GM21528 (cell line): ENCODE results near the gene NR0B1.

Experiments
- ATAC-seq: cut with Tn5 transposase; IDR thresholded peaks from one replicate; pipeline ENCODE4 v1.9.1; 2021; ENCODE audit warnings: mild to moderate bottlenecking, moderate library complexity; ENCODE audit not compliant: unreplicated experiment, low FRiP score

The NR0B1 gene, protein sequence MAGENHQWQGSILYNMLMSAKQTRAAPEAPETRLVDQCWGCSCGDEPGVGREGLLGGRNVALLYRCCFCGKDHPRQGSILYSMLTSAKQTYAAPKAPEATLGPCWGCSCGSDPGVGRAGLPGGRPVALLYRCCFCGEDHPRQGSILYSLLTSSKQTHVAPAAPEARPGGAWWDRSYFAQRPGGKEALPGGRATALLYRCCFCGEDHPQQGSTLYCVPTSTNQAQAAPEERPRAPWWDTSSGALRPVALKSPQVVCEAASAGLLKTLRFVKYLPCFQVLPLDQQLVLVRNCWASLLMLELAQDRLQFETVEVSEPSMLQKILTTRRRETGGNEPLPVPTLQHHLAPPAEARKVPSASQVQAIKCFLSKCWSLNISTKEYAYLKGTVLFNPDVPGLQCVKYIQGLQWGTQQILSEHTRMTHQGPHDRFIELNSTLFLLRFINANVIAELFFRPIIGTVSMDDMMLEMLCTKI

DNA sequence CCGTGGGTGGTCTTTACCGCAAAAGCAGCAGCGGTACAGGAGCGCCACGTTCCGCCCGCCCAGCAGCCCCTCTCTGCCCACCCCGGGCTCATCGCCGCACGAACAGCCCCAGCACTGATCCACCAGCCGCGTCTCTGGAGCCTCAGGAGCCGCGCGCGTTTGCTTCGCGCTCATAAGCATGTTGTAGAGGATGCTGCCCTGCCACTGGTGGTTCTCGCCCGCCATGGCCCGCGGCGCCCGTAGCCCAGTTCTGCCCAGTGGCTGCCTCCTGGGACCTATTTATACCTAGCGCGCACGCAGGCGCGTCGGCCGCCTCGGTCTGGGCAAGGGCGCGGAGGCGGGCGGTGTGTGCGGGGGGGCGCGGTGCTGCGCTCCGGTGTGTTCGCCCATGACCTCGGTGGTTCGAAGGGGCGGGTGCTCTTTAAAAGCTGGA lies at the start of gene NR0B1:
Gene NR0B1 (minus strand): TSS at position 252 of the 433 bp plus-strand sequence. CDS start 27 bp downstream, at position 225.
- no peak for ATAC-seq

DNA sequence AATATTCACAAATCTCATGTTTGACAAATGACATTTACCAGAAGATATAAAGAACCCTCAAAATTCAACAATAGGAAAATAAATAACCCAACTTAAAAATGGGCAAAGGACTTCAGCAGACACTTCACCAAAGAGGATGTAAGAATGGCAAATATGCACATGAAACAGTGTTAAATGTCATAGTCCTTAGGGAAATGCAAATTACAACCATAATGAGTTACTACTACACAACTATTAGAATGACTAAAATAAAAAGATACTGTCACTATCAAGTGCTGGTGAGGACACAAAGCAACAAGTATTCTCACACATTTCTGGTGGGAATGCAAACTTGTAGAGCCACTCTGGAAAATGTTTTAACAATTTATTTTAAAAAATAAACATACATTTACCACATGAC lies 40.8 kb upstream of the NR0B1 start:
- ATAC-seq: no peak

DNA sequence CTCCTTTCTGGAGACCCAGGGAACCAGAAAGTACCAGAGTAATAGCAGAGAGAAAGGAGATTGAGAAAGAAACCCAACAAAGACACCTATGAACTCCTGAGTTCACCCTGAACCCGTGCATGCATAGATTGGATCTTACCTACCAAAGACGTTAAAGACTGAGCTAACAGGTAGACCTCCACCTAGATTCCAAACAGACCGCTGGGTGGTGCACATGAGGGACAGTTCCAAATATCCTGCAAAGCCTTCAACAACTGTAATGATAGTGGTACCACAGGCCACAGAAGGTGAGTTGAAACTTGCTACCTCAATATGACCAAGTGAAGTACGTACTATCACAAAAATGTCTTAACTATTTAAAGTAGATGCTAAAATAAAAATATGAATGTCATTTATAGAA lies 34.0 kb upstream of the NR0B1 start:
- ATAC-seq: no peak

DNA sequence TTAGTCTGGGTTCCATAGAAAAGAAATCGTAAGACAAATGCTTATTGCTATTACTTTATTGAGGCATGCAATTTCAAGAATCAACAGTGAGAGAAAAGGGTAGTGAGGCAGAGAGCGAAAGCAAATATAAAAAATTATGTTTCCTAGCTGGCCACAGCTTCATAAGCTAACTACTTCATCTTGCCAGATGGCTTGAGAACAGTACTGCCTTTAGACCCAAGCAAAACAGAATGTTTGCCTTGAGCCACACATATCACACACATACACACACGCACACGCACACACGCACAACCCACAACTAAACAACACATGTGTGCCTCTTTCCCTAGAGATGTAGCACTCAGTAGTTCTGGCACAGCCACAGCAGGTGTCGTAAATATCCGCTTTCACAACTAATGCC lies 31.6 kb upstream of the NR0B1 start:
- no peak for ATAC-seq

DNA sequence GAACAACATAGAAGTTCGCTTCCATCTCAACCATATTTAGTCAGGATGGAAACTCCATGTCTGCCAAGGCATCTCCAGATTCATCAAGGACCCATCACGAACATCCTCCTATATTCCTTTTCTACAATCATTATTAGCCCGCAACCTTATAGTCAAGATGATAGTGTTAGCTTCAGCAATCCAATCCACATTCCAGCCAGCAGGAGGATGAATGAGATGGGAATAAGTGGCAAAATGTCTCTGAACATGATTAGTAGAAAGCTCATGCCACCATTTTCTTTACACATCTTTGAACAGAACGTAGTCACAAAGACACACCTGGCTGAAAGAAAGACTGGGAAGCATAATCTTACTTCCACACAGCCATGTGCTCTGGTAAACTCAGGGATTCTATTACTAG lies 18.6 kb upstream of the NR0B1 start:
- no peak for ATAC-seq

DNA sequence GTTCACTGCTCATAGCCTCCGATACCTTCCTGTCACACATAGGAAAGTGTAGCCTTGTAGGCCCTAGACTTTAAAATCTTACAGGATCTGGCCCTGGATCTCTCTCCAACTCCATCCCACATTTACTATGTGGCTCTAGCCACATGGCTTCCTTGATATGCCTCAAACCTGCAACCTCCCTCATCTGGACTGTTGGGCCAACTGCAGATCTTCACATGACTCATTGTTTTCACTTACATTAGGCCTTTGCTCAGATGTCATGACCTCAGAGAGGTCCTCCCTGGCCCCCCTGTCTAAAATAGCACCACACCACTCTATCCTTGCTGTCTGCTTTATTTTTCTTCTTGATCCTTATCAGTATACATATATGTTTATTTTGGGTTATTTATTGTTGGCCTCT lies 8.1 kb upstream of the NR0B1 start:
- no peak for ATAC-seq

DNA sequence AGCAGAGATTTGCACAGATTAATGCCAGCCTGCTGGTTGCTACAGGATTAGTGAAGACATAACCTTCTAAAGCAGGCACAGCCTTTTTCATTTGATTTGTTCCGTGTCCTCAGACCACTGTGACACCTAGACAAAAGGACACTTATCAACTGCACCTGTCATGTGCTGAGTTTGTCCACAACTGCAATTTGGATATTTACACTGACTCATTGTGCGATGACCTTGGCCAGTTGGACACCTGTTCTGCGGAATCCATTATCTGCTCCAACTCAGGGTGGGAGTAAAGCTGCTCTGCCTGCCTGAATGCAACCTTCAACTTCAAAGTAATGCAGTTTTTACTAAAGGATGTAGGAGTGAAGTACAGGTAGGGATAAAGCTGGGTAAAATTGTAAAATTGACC lies 4.1 kb upstream of the NR0B1 start:
- no peak for ATAC-seq

DNA sequence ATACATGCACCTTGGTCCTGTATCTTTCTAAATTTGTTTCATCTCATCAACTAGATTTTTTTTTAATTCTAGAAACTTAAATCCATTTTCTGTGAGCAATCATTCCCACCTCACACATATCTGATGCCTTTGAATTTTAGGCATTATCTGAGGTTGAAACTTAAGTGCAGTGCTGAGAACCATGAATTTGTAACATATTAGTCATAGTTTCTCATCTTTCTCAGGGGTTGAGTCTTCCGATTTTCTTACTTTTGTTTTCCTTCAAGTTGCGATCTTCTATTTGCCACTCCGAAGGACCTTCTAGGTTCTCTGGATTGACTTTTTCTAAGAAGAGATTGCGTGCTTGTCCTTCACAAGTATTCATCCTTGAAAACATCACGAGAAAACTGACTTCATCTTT lies 3.7 kb upstream of the NR0B1 start:
- ATAC-seq: no peak

DNA sequence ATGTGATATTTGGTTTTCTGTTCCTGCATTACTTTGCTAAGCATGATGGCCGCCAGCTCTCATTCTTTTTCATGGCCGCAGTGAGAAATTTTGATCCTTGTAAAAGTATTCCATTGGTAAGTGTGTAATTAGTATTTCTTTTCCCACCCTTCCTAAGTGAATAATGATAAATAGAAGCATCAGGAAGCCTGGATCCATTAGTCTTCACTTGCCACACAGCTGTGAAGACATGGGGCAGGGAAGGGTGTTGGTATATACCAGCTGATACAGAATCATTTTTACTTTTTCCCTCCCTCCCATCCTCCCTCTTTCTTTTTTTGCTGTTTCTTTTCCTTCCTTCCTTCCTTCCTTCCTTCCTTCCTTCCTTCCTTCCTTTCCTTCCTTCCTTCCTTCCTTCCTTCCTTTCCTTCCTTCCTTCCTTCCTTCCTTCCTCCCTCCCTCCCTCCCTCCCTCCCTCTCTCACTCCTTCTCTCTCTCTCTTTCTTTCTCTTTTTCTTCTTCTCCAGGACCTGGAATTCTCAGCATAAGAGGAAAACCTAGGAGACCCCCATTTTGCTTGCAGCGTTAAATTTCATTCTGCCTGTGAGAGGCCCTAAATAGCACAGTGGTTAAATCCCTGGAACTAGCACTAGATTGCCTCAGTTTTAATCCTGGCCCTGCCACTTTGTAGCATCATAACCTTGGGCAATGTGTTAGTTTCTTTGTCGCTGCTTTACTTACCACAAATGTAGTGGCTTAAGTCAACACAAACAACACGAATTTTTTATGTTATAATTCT lies 1.4 kb upstream of the NR0B1 start:
- no peak for ATAC-seq

DNA sequence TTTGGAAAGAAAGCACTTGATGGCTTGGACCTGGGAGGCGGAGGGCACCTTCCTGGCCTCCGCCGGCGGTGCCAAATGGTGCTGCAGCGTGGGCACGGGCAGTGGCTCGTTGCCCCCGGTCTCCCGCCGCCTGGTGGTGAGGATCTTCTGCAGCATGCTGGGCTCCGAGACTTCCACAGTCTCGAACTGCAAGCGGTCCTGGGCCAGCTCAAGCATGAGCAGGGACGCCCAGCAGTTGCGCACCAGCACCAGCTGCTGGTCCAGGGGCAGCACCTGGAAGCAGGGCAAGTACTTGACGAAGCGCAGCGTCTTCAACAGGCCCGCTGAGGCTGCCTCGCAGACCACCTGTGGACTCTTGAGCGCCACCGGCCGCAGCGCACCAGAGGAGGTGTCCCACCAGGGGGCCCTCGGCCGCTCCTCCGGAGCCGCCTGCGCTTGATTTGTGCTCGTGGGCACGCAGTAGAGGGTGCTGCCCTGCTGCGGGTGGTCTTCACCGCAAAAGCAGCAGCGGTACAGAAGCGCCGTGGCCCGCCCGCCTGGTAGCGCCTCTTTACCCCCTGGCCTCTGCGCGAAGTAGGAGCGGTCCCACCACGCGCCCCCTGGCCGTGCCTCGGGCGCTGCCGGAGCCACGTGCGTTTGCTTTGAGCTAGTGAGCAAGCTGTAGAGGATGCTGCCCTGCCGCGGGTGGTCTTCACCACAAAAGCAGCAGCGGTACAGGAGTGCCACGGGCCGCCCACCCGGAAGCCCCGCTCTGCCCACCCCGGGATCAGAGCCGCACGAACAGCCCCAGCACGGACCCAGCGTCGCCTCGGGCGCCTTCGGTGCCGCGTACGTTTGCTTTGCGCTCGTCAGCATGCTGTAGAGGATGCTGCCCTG lies 689 bp downstream of the NR0B1 start:
- ATAC-seq: no peak

DNA sequence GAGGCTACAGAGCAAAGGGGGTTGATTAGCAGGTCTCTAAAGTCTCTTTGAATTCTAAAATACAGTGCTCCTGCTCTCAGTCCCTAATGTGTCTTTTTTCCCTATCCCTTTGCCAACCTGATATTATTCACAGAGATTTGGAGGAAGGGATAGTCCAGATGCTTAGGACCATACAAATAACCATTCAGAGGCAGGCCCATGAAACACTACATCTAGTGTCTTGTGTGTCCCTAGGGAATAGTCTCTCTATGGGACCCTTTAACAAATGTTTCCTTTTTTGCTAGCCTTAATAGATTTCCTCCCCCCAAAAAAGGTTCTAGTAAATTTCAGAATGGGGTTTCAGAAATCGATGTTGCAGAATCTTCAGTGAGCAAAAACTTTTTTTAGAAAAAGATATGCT lies 1.7 kb downstream of the NR0B1 start:
- no peak for ATAC-seq

DNA sequence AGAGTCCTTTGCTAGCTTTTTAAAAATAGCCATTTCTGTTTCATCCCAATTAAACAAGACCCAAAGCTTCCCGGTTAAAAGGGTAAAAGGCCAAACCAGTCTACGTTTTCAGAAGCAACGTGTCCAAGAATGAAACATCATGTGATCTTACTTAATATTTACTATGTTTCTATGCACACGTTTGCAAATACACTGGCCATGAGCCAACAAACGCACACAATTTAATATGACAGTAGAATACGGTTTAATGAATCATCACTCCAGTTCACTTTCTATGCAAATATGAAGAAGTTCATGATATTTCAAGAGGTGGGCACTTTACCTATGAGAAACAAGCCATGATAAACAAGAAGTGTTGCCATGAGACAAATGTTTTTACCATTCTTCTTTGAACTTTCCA lies 4.3 kb downstream of the NR0B1 start:
- no peak for ATAC-seq

DNA sequence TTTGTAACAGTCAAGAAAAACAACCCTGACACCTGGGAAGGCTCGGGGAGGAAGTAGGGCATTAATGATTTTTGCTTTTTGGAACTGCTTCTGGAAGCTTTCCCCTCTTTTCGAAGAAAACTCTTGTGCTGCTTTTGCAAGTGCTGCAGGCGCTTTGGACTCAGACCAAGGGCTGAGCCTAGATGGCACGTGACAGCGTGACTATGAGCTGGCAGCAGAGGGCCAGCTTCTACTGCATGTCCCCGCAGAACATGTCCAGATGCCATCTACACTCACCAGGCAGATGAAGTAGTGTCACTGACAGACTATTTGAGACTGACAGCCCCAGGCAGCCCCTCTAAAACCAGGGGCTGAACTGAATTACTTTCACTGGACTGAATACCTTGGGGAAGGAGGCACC lies 6.2 kb downstream of the NR0B1 start:
- ATAC-seq: no peak

DNA sequence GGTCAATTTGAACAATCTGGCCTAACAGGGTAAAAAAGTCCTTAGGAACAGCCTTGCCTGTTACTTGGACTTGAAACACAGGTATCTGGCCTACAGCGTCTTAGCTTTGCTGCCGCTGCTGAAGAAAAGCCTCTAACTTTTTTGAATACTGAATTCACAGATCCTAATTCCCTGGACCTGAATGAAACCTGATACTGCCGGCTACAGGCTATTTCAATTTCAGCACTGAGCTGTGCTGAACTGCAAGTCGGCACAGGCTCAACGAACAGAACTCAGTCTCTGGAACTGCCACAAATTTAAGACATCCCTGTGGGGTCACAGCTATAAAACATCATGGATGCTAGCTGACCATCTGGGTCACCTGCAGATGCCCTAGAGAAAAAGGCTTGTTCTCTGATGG lies 7.2 kb downstream of the NR0B1 start:
- no peak for ATAC-seq

DNA sequence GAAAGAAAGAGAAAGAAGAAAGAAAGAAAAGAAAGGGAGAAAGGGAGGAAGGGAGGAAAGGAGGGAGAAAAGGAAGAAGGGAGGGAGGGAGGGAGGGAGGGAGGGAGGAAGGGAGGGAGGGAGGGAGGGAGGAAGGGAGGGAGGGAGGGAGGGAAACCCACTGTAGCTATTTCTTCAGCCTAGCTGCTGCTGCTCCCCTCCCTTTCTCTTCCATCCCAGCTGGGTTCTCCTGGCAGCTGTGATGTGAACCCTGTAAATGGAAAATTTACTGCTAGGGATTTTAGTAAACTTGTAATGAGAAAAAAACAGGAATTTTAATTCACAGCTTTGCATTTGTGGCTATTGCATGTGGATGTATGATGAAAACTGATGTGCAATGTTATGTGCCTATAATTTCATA lies 8.0 kb downstream of the NR0B1 start:
- ATAC-seq: no peak

DNA sequence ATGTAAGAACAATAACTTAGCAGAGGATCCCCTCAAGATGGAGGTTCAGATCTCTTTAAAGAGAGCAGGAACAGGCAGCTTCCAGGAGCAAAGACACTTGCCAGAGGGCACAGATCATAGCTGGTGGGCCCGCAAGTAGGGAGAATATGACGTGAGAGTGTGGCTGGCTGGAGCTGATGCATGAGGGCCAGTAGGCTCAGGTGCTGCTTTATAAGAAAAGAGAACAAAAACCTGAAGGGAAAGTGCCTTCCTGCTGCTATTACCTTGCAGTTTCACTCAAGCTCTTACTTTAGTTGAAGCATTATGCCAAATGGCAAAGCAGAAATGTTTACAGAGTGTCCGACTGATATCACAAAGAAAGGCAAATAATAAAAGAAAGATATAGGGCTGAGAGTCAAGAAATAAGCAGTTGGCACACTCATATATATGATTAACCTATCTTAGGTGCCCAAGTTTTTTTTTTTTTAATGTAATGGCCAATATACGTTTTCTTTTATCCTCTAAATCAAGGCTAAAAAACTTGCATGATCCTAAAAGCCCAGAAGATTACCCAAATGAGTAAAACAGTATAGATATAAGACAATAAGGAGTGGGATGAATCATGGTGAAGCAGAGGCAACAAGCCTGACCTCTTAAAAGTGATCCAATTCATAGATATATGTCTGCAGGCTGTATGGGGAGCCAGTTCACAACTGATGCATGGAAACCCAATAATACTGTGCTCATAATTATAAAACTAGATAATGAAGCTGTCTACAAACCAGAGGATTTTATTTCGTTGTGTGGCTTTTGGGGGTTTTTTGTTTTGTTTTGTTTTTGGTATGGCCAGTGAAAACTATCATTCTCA lies 12.6 kb downstream of the NR0B1 start:
- no peak for ATAC-seq

DNA sequence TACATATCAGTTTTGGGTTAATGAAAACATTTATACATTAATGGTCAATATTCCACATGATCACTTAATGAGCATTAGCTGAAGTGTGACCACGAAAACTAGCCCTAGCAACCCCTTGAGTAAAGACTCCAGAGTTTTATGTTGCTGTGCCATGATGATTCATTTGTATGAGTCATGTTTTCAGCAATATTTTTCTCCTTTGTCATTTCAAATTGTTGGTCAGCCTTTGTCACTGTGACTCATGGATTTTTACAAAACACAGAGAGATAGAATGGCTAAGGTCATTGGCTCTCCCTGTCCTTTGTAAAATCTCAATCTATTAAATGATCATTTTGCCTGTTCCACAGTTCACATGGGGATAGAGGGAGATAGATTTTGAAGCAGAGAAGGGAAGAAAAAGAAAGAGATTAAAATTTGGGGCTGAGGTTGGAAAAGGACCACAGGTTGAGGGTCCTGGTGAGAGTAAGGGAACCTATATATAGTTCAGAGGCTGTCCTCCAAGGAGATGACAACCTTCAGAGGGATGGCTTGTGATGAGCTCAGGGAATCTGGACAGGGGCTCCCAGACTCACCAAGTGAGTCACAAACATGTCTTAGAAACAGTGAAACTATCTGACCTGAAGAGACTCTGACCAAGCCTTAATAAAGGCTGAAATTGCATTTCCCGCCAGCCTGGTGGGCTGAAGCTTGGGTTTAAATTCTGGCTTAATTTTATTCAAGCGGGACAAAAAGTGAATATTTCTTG lies 25.6 kb downstream of the NR0B1 start:
- ATAC-seq: no peak

DNA sequence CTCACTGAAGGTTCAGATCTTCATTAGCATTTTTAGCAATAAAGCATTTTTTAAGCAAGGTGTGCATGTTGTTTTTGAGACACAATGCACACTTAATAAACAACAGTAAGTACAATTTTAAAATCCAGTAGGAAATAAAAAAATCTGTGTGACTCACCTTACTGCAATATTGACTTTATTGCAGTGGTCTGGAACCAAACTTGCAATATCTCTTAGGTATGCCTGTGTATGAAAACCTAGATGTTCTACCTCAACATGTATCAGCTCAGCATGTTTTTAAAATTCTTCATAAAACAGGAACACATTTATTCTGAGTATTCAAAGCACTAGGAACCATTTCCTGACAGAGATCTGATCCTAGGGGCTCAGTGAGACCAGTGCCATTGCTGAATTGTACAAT lies 26.7 kb downstream of the NR0B1 start:
- no peak for ATAC-seq

DNA sequence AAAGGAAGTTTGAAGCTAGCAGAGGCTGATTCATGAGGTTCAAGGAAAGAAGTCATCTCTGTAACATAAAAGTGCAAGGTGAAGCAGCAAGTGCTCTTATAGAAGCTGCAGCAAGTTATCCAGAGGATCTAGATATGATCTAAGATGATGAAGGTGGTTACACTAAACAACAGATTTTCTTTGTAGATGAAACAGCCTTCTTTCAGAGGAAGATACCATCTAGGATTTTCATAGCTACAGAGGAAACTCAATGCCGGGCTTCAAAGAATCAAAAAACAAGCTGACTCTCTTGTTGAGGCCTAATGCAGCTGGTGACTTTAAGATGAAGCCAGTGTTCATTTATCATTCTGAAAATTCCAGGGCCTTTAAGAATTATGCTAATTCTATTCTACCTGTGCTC lies 28.8 kb downstream of the NR0B1 start:
- no peak for ATAC-seq
